Posterior cingulate gyrus (tissue), 11 donors: Measurements from ENCODE around the gene TBATA.

Experiments
- DNase-seq, 10 donors: peaks; one replicate each; pipeline versions ENCODE4 v3.0.0 to v3.0.0-alpha.2; 2020 to 2021; ENCODE audit warnings: mixed read lengths in 3 of 10
- intact Hi-C: fragments of 100-400 bp; cut with DNase I; formaldehyde crosslinking; loops from one replicate; pipeline ENCODE4 v1.15.1; 2023

The TBATA gene, protein sequence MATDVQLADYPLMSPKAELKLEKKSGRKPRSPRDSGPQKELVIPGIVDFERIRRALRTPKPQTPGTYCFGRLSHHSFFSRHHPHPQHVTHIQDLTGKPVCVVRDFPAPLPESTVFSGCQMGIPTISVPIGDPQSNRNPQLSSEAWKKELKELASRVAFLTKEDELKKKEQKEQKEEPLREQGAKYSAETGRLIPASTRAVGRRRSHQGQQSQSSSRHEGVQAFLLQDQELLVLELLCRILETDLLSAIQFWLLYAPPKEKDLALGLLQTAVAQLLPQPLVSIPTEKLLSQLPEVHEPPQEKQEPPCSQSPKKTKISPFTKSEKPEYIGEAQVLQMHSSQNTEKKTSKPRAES

DNA sequence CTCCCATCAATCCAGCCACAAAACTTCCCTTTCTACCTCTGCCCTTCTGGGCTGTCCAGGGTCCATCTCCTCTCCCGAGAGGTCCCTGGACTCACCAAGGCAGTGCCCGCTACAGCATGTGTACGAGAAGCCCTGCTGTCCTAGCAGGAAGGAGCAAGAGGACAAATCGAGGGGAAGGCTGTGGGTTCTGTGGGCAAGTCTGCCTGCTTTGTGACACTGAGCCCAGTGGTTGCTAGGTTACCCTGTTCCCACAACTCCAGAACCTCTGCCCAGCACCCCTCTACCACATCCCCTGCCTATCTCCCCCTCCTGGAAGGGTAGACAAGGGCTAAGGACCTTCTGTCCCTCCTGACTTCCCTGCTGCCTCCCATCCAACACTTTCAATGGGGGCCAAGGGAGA, at the start of gene TBATA:
Gene TBATA, minus strand, starts transcription at position 188 of the 400 bp plus-strand sequence. CDS start 1,998 bp downstream, outside the sequence.
- peak in 1 of 10 donors; percentile 50 for DNase-seq
- intact Hi-C loops: no loop called here

GRCh38 chr10:70834441-70835151, 49.4 kb upstream of the TBATA start:
- intact Hi-C loops: no loop called here
- DNase-seq: no peak

GRCh38 chr10:70834021-70834420, 48.8 kb upstream of the TBATA start:
- DNase-seq: no peak
- intact Hi-C loops: no loop called here

- intact Hi-C loops: no loop called here
- no peak for DNase-seq
Observed at GRCh38 chr10:70833601-70834000, 48.4 kb upstream of the TBATA start.

DNA sequence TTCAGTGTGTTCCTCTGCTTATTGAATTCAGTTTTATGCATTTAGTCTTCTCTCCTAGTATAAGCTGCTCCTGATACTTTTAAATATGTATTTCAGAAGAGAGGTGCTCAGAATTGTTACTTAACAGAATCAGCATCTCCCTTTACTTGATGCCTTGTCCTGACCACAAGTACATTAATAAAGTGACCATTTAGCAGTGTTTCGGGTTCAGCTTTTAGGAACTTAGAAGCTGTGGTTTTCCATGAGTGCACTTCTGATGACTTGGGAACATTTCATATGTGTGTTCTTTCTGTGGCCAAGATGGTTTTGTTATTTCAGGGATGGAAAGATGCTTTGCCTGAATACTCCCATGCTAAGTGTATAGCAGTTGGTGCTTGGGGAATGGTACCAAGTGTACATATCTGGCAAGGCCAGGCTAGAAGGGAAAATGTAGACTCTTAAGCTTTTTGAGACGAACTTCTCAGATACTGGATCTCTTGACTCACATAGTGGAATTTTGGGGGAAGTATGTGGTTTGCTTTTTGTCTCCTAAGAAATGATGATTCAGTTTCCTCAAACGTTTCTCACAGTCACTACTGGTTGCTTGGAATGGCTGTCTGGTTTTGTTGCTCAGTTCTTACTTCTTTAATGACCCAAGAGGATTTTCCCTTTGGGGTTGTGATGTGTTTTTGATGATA, 47.8 kb upstream of the TBATA start:
- DNase-seq: no peak
- intact Hi-C loops: no loop called here

DNA sequence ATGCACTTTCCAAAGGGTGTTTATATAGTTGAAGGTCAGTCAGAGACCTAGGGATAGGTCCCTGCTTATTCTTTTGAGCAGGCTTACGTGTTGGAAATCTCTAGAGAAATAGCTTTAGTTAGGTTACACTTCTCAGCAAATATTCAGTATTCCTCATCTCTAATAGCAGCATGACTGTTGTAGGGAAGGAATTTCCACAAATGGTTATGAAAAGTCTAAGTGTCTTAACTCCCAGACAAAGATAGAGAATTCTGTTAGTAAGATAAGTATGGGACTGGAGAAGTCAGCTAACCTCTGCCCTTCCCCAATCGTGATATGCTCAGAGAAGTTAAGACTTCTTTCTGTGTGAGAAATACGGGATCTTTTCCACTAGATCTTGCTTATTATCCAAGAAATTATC, 47.0 kb upstream of the TBATA start:
- intact Hi-C loops: no loop called here

GRCh38 chr10:70830164-70830563, 45.0 kb upstream of the TBATA start:
- DNase-seq: no peak
- intact Hi-C loops: no loop called here

More for the DNA sequence above, 47.0 kb upstream of the TBATA start:
- DNase-seq: no peak

- DNase-seq: no peak
- intact Hi-C loops: no loop called here
Observed at GRCh38 chr10:70829543-70829942, 44.4 kb upstream of the TBATA start.

DNA sequence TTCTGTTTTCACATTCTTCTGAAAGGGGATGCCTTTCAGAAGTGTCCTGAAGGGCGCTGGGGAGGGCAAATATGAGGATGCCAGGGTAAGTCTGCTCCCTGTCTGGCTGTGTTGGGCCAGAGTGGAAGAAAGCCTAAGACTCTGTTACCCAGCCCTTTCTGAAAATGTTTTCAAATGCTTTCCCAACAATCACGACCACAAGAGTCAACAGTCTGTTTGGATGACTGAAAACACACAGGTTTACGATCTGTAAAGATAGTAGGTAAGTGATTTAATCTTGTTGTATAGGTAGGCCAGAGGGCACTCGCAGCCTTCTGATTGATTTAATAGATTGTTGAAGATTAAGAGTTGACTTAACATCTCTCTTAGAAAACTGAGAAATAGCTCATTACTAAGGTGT, 43.7 kb upstream of the TBATA start:
- no peak for DNase-seq
- intact Hi-C loops: no loop called here

- no peak for DNase-seq
- intact Hi-C loops: no loop called here
Observed at GRCh38 chr10:70827086-70827757, 42.0 kb upstream of the TBATA start.

- intact Hi-C loops: no loop called here
- no peak for DNase-seq
Observed at GRCh38 chr10:70822076-70822820, 37.1 kb upstream of the TBATA start.

- intact Hi-C loops: no loop called here
- no peak for DNase-seq
Observed at GRCh38 chr10:70820976-70821750, 36.0 kb upstream of the TBATA start.

GRCh38 chr10:70816220-70816894, 31.2 kb upstream of the TBATA start:
- intact Hi-C loops: no loop called here
- DNase-seq: peak; percentile 24 to 90 (median 50)

DNA sequence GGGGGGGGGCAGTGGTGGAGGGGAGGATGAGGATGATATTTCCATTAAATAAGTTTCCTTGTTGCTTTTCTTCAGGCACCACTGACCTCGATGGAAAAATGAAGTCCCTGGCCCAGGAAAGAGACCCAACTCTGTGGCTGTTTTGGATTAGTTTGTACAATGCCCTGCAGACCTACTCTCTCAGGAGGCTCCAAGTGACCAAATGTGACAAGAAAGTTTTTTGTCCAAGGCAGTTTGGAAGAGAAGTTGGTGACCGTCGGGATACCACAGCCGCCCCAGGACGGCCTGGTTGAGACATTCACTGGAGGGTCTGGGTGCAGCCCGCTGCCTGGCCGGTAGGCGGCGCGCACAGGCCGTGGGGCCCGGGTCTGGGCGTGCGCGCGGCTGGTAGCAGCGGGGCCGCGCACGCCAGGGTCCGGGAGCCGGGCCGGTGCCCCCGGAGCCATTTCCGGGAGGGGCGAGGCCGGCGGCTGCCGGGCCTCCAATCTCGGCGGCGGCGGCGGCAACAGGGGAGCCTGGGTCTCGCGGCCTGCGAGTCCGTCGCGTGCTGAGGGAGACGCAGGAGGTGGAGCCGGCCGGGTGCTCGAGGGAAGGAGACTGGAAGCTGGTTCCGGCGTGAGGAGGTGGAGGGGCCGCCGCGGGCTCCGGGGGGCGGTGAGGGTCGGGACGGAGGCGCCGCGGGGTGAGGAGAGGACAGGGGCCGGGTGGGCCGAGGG, 30.5 kb upstream of the TBATA start, which contains the start of gene SGPL1:
Gene SGPL1, plus strand, starts transcription at position 445 of the 716 bp plus-strand sequence. CDS start 906 bp downstream, outside the sequence.
- intact Hi-C loops: loop anchor here (1.0 kb wide), 1 partner anchor 65 kb away; no protein-coding TSS in a partner anchor
- DNase-seq: peak; percentile 70 to 97 (median 79)

- DNase-seq: no peak
- intact Hi-C loops: no loop called here
Observed at GRCh38 chr10:70814126-70814525, 28.9 kb upstream of the TBATA start.

- intact Hi-C loops: no loop called here
- peak in 1 of 10 donors; percentile 54 for DNase-seq
Observed at GRCh38 chr10:70812814-70813213, 27.6 kb upstream of the TBATA start.

DNA sequence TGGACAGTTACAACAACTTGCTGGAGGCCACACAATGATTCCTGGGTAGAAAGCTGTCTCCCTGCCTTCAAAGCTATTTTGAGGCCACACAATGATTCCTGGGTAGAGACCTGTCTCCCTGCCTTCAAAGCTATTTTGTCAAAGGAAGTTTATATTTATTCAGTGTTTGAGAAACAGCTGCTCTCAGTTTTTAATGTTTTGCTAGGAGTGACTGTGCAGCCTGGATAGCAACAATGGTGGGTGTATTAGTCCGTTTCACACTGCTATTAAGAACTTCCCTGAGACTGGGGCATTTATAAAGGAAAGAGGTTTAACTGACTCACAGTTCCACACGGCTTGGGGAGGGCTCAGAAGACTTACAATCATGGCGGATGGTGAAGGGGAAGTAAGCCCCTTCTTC, 26.7 kb upstream of the TBATA start:
- intact Hi-C loops: no loop called here
- DNase-seq: no peak

DNA sequence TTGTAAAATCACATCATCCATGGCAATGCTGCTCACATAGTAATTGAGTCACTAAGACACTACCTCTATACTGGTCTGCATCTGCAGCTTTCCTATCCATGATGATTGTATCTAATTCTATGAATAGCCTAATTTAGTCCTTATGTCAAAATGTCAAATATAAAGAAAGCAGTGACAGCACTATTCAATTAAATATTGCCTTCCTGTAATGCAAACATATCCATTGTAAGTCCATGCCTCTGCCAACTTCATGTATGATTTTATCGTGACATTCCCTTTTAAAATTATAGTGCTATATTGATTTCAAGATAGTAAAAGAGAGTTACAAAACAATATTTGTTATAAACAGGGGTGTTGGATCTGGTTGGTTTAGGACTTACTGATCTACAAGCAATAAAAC, 25.8 kb upstream of the TBATA start:
- no peak for DNase-seq
- intact Hi-C loops: no loop called here
